ENCODE measurements around the gene TXNDC2. TPM values are rescaled to one million over a fixed set of nuclear protein-coding genes. Genes with fewer than 3 reads are reported as not detected.
"Not testable (repeated sequence)": the region's sequence is repeated elsewhere in the genome, so short reads cannot be mapped to it uniquely, and the experiment has no call there.

TXNDC2 gene
- total RNA-seq, 1 donor, result 0.36 TPM

- Histone ChIP-seq H3K4me1 (ENCODE audit: insufficient read depth, low read length) (peaks cover 12% of the 10 kb centered on the region), H3K36me3 (ENCODE audit: insufficient read depth, low read length) (peaks cover 8% of the 10 kb centered on the region), H4K20me1 (ENCODE audit: insufficient read depth, low read length) (no peaks in the 10 kb centered on the region), H3K79me2 (ENCODE audit: insufficient read depth, low read length) (peaks cover 3% of the 10 kb centered on the region), H3K9me3 (ENCODE audit: low read depth, low read length) (no peaks in the 10 kb centered on the region), H2AFZ (ENCODE audit: low read length) (no peak overlapping the region), H3K27ac (ENCODE audit: low read depth, low read length) (no peak overlapping the region), H3K27me3 (ENCODE audit: insufficient read depth, low read length) (no peaks in the 10 kb centered on the region), H3K4me3 (ENCODE audit: insufficient read depth, low read length) (no peak overlapping the region), H3K4me2 (ENCODE audit: insufficient read depth, low read length) (no peak overlapping the region)
- TF ChIP-seq CTCF (IDR thresholded peaks at IDR 0.05; ENCODE audit: extremely low read depth, low read depth, low read length), result no peak
- DNase-seq (ENCODE audit: insufficient read length, low spot score, missing footprints), result peak; percentile 36
Measured at GRCh38 chr18:9852266-9853081, 33.3 kb upstream of the TXNDC2 start.

- no peak overlapping the region for H3K4me3 ChIP-seq (ENCODE audit: insufficient read depth, low read length)
- peak; percentile 44 for DNase-seq (ENCODE audit: insufficient read length, low spot score, missing footprints)
- no peaks in the 10 kb centered on the region for H4K20me1 ChIP-seq (ENCODE audit: insufficient read depth, low read length)
- no peak for TF ChIP-seq CTCF (IDR thresholded peaks at IDR 0.05; ENCODE audit: extremely low read depth, low read depth, low read length)
- no peak overlapping the region for H3K4me2 ChIP-seq (ENCODE audit: insufficient read depth, low read length)
- no peak overlapping the region for H3K27ac ChIP-seq (ENCODE audit: low read depth, low read length)
- no peaks in the 10 kb centered on the region for H3K36me3 ChIP-seq (ENCODE audit: insufficient read depth, low read length)
- no peaks in the 10 kb centered on the region for H3K9me3 ChIP-seq (ENCODE audit: low read depth, low read length)
- H3K79me2 ChIP-seq (ENCODE audit: insufficient read depth, low read length), result peaks cover 3% of the 10 kb centered on the region
- H2AFZ ChIP-seq (ENCODE audit: low read length), result no peak overlapping the region
- no peaks in the 10 kb centered on the region for H3K4me1 ChIP-seq (ENCODE audit: insufficient read depth, low read length)
- no peaks in the 10 kb centered on the region for H3K27me3 ChIP-seq (ENCODE audit: insufficient read depth, low read length)
Measured at GRCh38 chr18:9854801-9855676, 30.7 kb upstream of the TXNDC2 start.

GRCh38 chr18:9855681-9856080 lies 30.1 kb upstream of the TXNDC2 start:
- H3K79me2 ChIP-seq (ENCODE audit: insufficient read depth, low read length), result peaks cover 3% of the 10 kb centered on the region
- H3K4me2 ChIP-seq (ENCODE audit: insufficient read depth, low read length), result no peak overlapping the region
- H2AFZ ChIP-seq (ENCODE audit: low read length), result no peak overlapping the region
- DNase-seq (ENCODE audit: insufficient read length, low spot score, missing footprints), result no peak
- no peaks in the 10 kb centered on the region for H3K4me1 ChIP-seq (ENCODE audit: insufficient read depth, low read length)
- TF ChIP-seq CTCF (IDR thresholded peaks at IDR 0.05; ENCODE audit: extremely low read depth, low read depth, low read length), result no peak
- H3K27ac ChIP-seq (ENCODE audit: low read depth, low read length), result no peak overlapping the region
- H3K27me3 ChIP-seq (ENCODE audit: insufficient read depth, low read length), result no peaks in the 10 kb centered on the region
- no peaks in the 10 kb centered on the region for H3K36me3 ChIP-seq (ENCODE audit: insufficient read depth, low read length)
- no peaks in the 10 kb centered on the region for H4K20me1 ChIP-seq (ENCODE audit: insufficient read depth, low read length)
- no peaks in the 10 kb centered on the region for H3K9me3 ChIP-seq (ENCODE audit: low read depth, low read length)
- H3K4me3 ChIP-seq (ENCODE audit: insufficient read depth, low read length), result no peak overlapping the region

GRCh38 chr18:9856092-9856491 lies 29.7 kb upstream of the TXNDC2 start:
- H4K20me1 ChIP-seq (ENCODE audit: insufficient read depth, low read length), result no peaks in the 10 kb centered on the region
- no peak for DNase-seq (ENCODE audit: insufficient read length, low spot score, missing footprints)
- no peak for TF ChIP-seq CTCF (IDR thresholded peaks at IDR 0.05; ENCODE audit: extremely low read depth, low read depth, low read length)
- no peaks in the 10 kb centered on the region for H3K27me3 ChIP-seq (ENCODE audit: insufficient read depth, low read length)
- peaks cover 3% of the 10 kb centered on the region for H3K36me3 ChIP-seq (ENCODE audit: insufficient read depth, low read length)
- peaks cover 3% of the 10 kb centered on the region for H3K79me2 ChIP-seq (ENCODE audit: insufficient read depth, low read length)
- H3K27ac ChIP-seq (ENCODE audit: low read depth, low read length), result no peak overlapping the region
- no peaks in the 10 kb centered on the region for H3K4me1 ChIP-seq (ENCODE audit: insufficient read depth, low read length)
- H3K9me3 ChIP-seq (ENCODE audit: low read depth, low read length), result no peaks in the 10 kb centered on the region
- H2AFZ ChIP-seq (ENCODE audit: low read length), result no peak overlapping the region
- H3K4me2 ChIP-seq (ENCODE audit: insufficient read depth, low read length), result no peak overlapping the region
- no peak overlapping the region for H3K4me3 ChIP-seq (ENCODE audit: insufficient read depth, low read length)

GRCh38 chr18:9857479-9857998 lies 28.2 kb upstream of the TXNDC2 start:
- H3K4me1 ChIP-seq (ENCODE audit: insufficient read depth, low read length); H3K9me3 ChIP-seq (ENCODE audit: low read depth, low read length): not testable (repeated sequence)

More at GRCh38 chr18:9857479-9857998, 28.2 kb upstream of the TXNDC2 start:
- not testable (repeated sequence) for H3K4me2 ChIP-seq (ENCODE audit: insufficient read depth, low read length); H3K27me3 ChIP-seq (ENCODE audit: insufficient read depth, low read length); H2AFZ ChIP-seq (ENCODE audit: low read length); H3K4me3 ChIP-seq (ENCODE audit: insufficient read depth, low read length); H3K79me2 ChIP-seq (ENCODE audit: insufficient read depth, low read length); DNase-seq (ENCODE audit: insufficient read length, low spot score, missing footprints); H4K20me1 ChIP-seq (ENCODE audit: insufficient read depth, low read length); H3K27ac ChIP-seq (ENCODE audit: low read depth, low read length)
- H3K36me3 ChIP-seq (ENCODE audit: insufficient read depth, low read length), result peaks cover 11% of the 10 kb centered on the region
